ENCODE data around the gene RBM23.

- TF ChIP-seq POLR2A (IDR thresholded peaks at IDR 0.05; ENCODE audit: low read depth, low read length) = no peak
- no peak for TF ChIP-seq POLR2AphosphoS5 (IDR thresholded peaks at IDR 0.05; ENCODE audit: low read depth, low read length)
Observed at GRCh38 chr14:22929961-22930364, 11.0 kb upstream of the RBM23 start.
